HCT116 (cell line): ENCODE results near the gene PACRG. TPM values are rescaled to one million over a fixed set of nuclear protein-coding genes. Genes with fewer than 3 reads are reported as not detected.

Source experiments
- ATAC-seq: fragments of 200-7000 bp; cut with Tn5 transposase; 2 replicates; pipeline ENCODE4 v1.9.1; 2020; ENCODE audit warnings: mild to moderate bottlenecking, moderate library complexity
- BruUV-seq: library from RNA; stranded (reverse); fragments of 400-500 nt; replicated peaks from 2 replicates; lab custom pipeline; 2021; lab: Mats Ljungman, UMichigan
- CTCF ChIA-PET: fragments of 300-600 bp; sonication (Branson Sonifier 250); formaldehyde crosslinking; loops from one replicate; lab custom pipeline; 2021; ENCODE audit warnings: antibody characterized with exemption; lab: Charles Lee
- POLR2A ChIA-PET: fragments of 300-600, 350-600 bp; sonication (Branson Sonifier 250); formaldehyde crosslinking; loops from one replicate; lab custom pipeline; 2021; ENCODE audit warnings: antibody characterized with exemption; lab: Charles Lee
- RAD21 ChIA-PET, 2 experiments: fragments of 300-600 bp; sonication (Branson Sonifier 250); formaldehyde crosslinking; loops; one replicate each; lab custom pipeline; 2023; ENCODE audit warnings: low total read pairs in 2 of 2; ENCODE audit not compliant: uncharacterized antibody in 2 of 2, unreplicated experiment in 2 of 2, low non-redundant PET in 1 of 2; lab: Charles Lee
- DNase-seq: peaks from one replicate; pipeline ENCODE4 v3.0.0-alpha.2; 2010; ENCODE audit warnings: low read depth, low spot score
- H2AFZ ChIP-seq: fragments of 200-600 bp; shearing (Covaris generic), sonication (generic); 2 replicates; pipeline ENCODE4 v1.6.1; 2017; ENCODE audit warnings: low read depth, mixed run types, mixed read lengths, antibody characterized with exemption, low read length; ENCODE audit not compliant: poor library complexity, severe bottlenecking
- H3K27ac ChIP-seq: 2 replicates; pipeline ENCODE4 v1.5.1; 2012; ENCODE audit warnings: low read depth, low read length
- H3K27me3 ChIP-seq: fragments of 200-600 bp; sonication (generic); 2 replicates; pipeline ENCODE4 v1.6.1; 2016; ENCODE audit warnings: mixed run types, low read length, mixed read lengths; ENCODE audit not compliant: insufficient read depth
- H3K36me3 ChIP-seq, 2 experiments: fragments of 200-500 bp in 1 of 2; fragments of 200-600 bp in 1 of 2; sonication (Bioruptor generic) in 1 of 2; sonication (generic) in 1 of 2; 2 replicates each; pipeline versions ENCODE4 v1.5.1 to v1.6.1; 2014 to 2016; ENCODE audit warnings: low read length in 2 of 2, inconsistent platforms in 1 of 2, mixed read lengths in 1 of 2, mixed run types in 1 of 2; ENCODE audit not compliant: insufficient read depth in 2 of 2, control insufficient read depth in 1 of 2
- H3K4me1 ChIP-seq, 2 experiments: fragments of 200-600 bp in 1 of 2; sonication (generic) in 1 of 2; 2 replicates each; pipeline versions ENCODE4 v1.5.1 to v1.6.1; 2012 to 2017; ENCODE audit warnings: low read length in 2 of 2, inconsistent platforms in 1 of 2, mild to moderate bottlenecking in 1 of 2, mixed read lengths in 1 of 2, mixed run types in 1 of 2, moderate library complexity in 1 of 2; ENCODE audit not compliant: insufficient read depth in 2 of 2, control insufficient read depth in 1 of 2
- H3K4me2 ChIP-seq: fragments of 200-600 bp; sonication (generic); 2 replicates; pipeline ENCODE4 v1.6.1; 2017; ENCODE audit warnings: mixed run types, low read length, mixed read lengths
- H3K4me3 ChIP-seq, 2 experiments: fragments of 200-600 bp in 1 of 2; sonication (generic) in 1 of 2; replicated peaks in 1 of 2; 2 replicates each; pipeline ENCODE4 v1.5.1; 2011 to 2016; ENCODE audit warnings: low read length in 2 of 2, control low read depth in 1 of 2, low read depth in 1 of 2, mild to moderate bottlenecking in 1 of 2, mixed read lengths in 1 of 2, mixed run types in 1 of 2
- H3K79me2 ChIP-seq: fragments of 200-600 bp; sonication (generic); 2 replicates; pipeline ENCODE4 v1.6.1; 2017; ENCODE audit warnings: mild to moderate bottlenecking, mixed run types, low read length, moderate library complexity, mixed read lengths; ENCODE audit not compliant: insufficient read depth
- H3K9ac ChIP-seq: fragments of 200-600 bp; sonication (generic); 2 replicates; pipeline ENCODE4 v1.6.1; 2016; ENCODE audit warnings: low read length, mixed read lengths
- H3K9me2 ChIP-seq: fragments of 200-600 bp; sonication (generic), shearing (Covaris generic); 2 replicates; pipeline ENCODE4 v1.6.1; 2017; ENCODE audit warnings: mixed run types, mild to moderate bottlenecking, moderate library complexity; ENCODE audit not compliant: insufficient read depth
- H3K9me3 ChIP-seq, 2 experiments: fragments of 200-500 bp in 1 of 2; fragments of 200-600 bp in 1 of 2; sonication (Bioruptor generic) in 1 of 2; sonication (generic) in 1 of 2; 2 replicates each; pipeline ENCODE4 v1.6.1; 2014 to 2017; ENCODE audit warnings: low read length in 2 of 2, mixed read lengths in 2 of 2, inconsistent platforms in 1 of 2, low read depth in 1 of 2, mild to moderate bottlenecking in 1 of 2, mixed run types in 1 of 2, moderate library complexity in 1 of 2; ENCODE audit not compliant: control insufficient read depth in 1 of 2, insufficient read depth in 1 of 2
- H4K20me1 ChIP-seq: fragments of 200-600 bp; sonication (generic), shearing (Covaris generic); 2 replicates; pipeline ENCODE4 v1.6.1; 2017; ENCODE audit warnings: mixed run types, mild to moderate bottlenecking, moderate library complexity; ENCODE audit not compliant: insufficient read depth
- CBX3 ChIP-seq: IDR thresholded peaks from 2 replicates; pipeline ENCODE4 v1.6.1; 2012; ENCODE audit warnings: low read depth
- CEBPB ChIP-seq: IDR thresholded peaks from 2 replicates; pipeline ENCODE4 v1.6.1; 2012; ENCODE audit warnings: low read depth
- EGR1 ChIP-seq: IDR thresholded peaks from 2 replicates; pipeline ENCODE4 v1.6.1; 2012; ENCODE audit warnings: low read depth
- ELF1 ChIP-seq: IDR thresholded peaks from 2 replicates; pipeline ENCODE4 v1.6.1; 2012; ENCODE audit warnings: low read depth, borderline replicate concordance
- EZH2phosphoT487 ChIP-seq: fragments of 200-600 bp; IDR thresholded peaks from 2 replicates; pipeline ENCODE4 v1.6.1; 2018; ENCODE audit warnings: antibody characterized with exemption, borderline replicate concordance
- FOSL1 ChIP-seq: IDR thresholded peaks from 2 replicates; pipeline ENCODE4 v1.6.1; 2012; ENCODE audit warnings: low read depth
- JUND ChIP-seq: IDR thresholded peaks from 2 replicates; pipeline ENCODE4 v1.6.1; 2012
- MAX ChIP-seq: IDR thresholded peaks from 2 replicates; pipeline ENCODE4 v1.6.1; 2012
- POLR2A ChIP-seq: IDR thresholded peaks from 2 replicates; pipeline ENCODE4 v1.7.0; 2011; ENCODE audit warnings: borderline replicate concordance; ENCODE audit not compliant: insufficient read depth, insufficient read length; ENCODE audit errors: extremely low read depth
- SP1 ChIP-seq: IDR thresholded peaks from 2 replicates; pipeline ENCODE4 v1.6.1; 2012; ENCODE audit warnings: low read depth
- SRF ChIP-seq: IDR thresholded peaks from 2 replicates; pipeline ENCODE4 v1.6.1; 2012; ENCODE audit warnings: low read depth
- TCF7L2 ChIP-seq: IDR thresholded peaks from 2 replicates; pipeline ENCODE4 v1.7.0; 2011; ENCODE audit warnings: borderline replicate concordance, inconsistent platforms; ENCODE audit not compliant: insufficient read depth, insufficient read length; ENCODE audit errors: extremely low read depth
- YY1 ChIP-seq: IDR thresholded peaks from 2 replicates; pipeline ENCODE4 v1.6.1; 2011; ENCODE audit warnings: low read length, low read depth, moderate library complexity, mild to moderate bottlenecking; ENCODE audit not compliant: insufficient replicate concordance; ENCODE audit errors: extremely low read depth
- ZBTB33 ChIP-seq: IDR thresholded peaks from 2 replicates; pipeline ENCODE4 v1.6.1; 2011; ENCODE audit warnings: mild to moderate bottlenecking, low read length, moderate library complexity; ENCODE audit not compliant: insufficient replicate concordance; ENCODE audit errors: extremely low read depth
- ZFX ChIP-seq: fragments of 450-650 bp; IDR thresholded peaks from 2 replicates; pipeline ENCODE4 v1.6.1; 2017
- ZNF274 ChIP-seq: fragments of 200-500 bp; sonication (Bioruptor generic); IDR thresholded peaks from 2 replicates; pipeline ENCODE4 v1.6.1; 2014; ENCODE audit warnings: mild to moderate bottlenecking, low read depth, low read length, inconsistent platforms
- intact Hi-C: fragments of 100-400 bp; cut with micrococcal nuclease; formaldehyde crosslinking; loops from 2 replicates; pipeline ENCODE4 v1.10.0; 2022
- total RNA-seq: library from RNA; stranded (reverse); gene quantifications from one replicate; pipeline ENCODE4 v1.2.1, GENCODE V29; 2021; ENCODE audit not compliant: unreplicated experiment

PACRG gene
- total RNA-seq, 1 experiment from 2014 or later: 0.71 TPM

- Histone ChIP-seq H3K79me2 (no peaks in the 10 kb centered on the region), H3K4me1 (no peaks in the 10 kb centered on the region), H3K4me2 (no peak overlapping the region), H3K27ac (no peak overlapping the region), H3K9me3 (no peaks in the 10 kb centered on the region; a peak in 2 of 4 replicates), H3K9ac (no peak overlapping the region), H3K9me2 (no peaks in the 10 kb centered on the region), H4K20me1 (no peaks in the 10 kb centered on the region), H3K4me3 (no peak overlapping the region), H3K36me3 (no peaks in the 10 kb centered on the region), H3K27me3 (no peaks in the 10 kb centered on the region), H2AFZ (no peak overlapping the region)
- no peak for TF ChIP-seq TCF7L2
- TF ChIP-seq MAX: no peak
- no peak for TF ChIP-seq SP1
- TF ChIP-seq JUND: no peak
- no peak for TF ChIP-seq EGR1
- TF ChIP-seq ELF1: no peak
- TF ChIP-seq CBX3: no peak
- no peak for TF ChIP-seq CEBPB
- no peak for TF ChIP-seq ZNF274
- ATAC-seq: no peak
- no peak for DNase-seq
- POLR2A ChIA-PET: no interaction called here
- RAD21 ChIA-PET: no interaction called here
- CTCF ChIA-PET: no interaction called here
- intact Hi-C loops: no loop called here
- no TSS peak for BruUV-seq
Observed at GRCh38 chr6:162940426-162940825, 212.7 kb downstream of the PACRG start.

- POLR2A ChIA-PET: no interaction called here
- DNase-seq (no peak), ATAC-seq (no peak)
- Histone ChIP-seq H3K27ac (no peak overlapping the region), H3K4me3 (no peak overlapping the region), H3K9ac (no peak overlapping the region), H3K4me1 (no peaks in the 10 kb centered on the region), H3K9me3 (no peaks in the 10 kb centered on the region; a peak in 2 of 4 replicates), H3K4me2 (no peak overlapping the region), H3K79me2 (no peaks in the 10 kb centered on the region), H2AFZ (no peak overlapping the region), H3K9me2 (no peaks in the 10 kb centered on the region), H4K20me1 (no peaks in the 10 kb centered on the region), H3K27me3 (no peaks in the 10 kb centered on the region), H3K36me3 (no peaks in the 10 kb centered on the region)
- intact Hi-C loops: no loop called here
- RAD21 ChIA-PET: no interaction called here
- BruUV-seq: no TSS peak
- CTCF ChIA-PET: no interaction called here
- TF ChIP-seq JUND (no peak), EGR1 (no peak), ZBTB33 (no peak), EZH2phosphoT487 (no peak), POLR2A (no peak), MAX (no peak), YY1 (no peak), ZFX (no peak), SRF (no peak), CEBPB (no peak), ZNF274 (no peak), ELF1 (no peak), SP1 (no peak), FOSL1 (no peak)
Observed at GRCh38 chr6:162941128-162941527, 213.4 kb downstream of the PACRG start.
